T1000 (cell line): ENCODE data around the gene RNF220.
"Not testable (repeated sequence)": the region's sequence is repeated elsewhere in the genome, so short reads cannot be mapped to it uniquely, and the experiment has no call there.

ENCODE experiments used
- DNase-seq: peaks from one replicate; lab custom pipeline; 2025; ENCODE audit warnings: mixed read lengths; lab: John Stamatoyannopoulos, UW

Gene RNF220

GRCh38 chr1:44678626-44679025, 273.6 kb downstream of the RNF220 start:
- no peak for DNase-seq

- no peak for DNase-seq
These were observed 274.4 kb downstream of the RNF220 start for GRCh38 chr1:44679468-44679867.

- no peak for DNase-seq
These were observed 277.1 kb downstream of the RNF220 start for GRCh38 chr1:44681905-44682882.

GRCh38 chr1:44682883-44683265, 277.8 kb downstream of the RNF220 start:
- no peak for DNase-seq

GRCh38 chr1:44684525-44684924, 279.5 kb downstream of the RNF220 start:
- DNase-seq: no peak

GRCh38 chr1:44685218-44685617, 280.2 kb downstream of the RNF220 start:
- no peak for DNase-seq

GRCh38 chr1:44685881-44686280, 280.8 kb downstream of the RNF220 start:
- DNase-seq: no peak

GRCh38 chr1:44688760-44689446, 283.8 kb downstream of the RNF220 start:
- no peak for DNase-seq

GRCh38 chr1:44689447-44689765, 284.4 kb downstream of the RNF220 start:
- DNase-seq: no peak

GRCh38 chr1:44693159-44693558, 288.1 kb downstream of the RNF220 start:
- no peak for DNase-seq

GRCh38 chr1:44693900-44694299, 288.8 kb downstream of the RNF220 start:
- DNase-seq: no peak

- DNase-seq: no peak
These were observed 289.9 kb downstream of the RNF220 start for GRCh38 chr1:44694863-44695478.

- no peak for DNase-seq
These were observed 290.6 kb downstream of the RNF220 start for GRCh38 chr1:44695671-44696070.

- no peak for DNase-seq
These were observed 291.0 kb downstream of the RNF220 start for GRCh38 chr1:44696101-44696500.

GRCh38 chr1:44696789-44697345, 291.8 kb downstream of the RNF220 start:
- DNase-seq: no peak

- no peak for DNase-seq
These were observed 293.1 kb downstream of the RNF220 start for GRCh38 chr1:44698138-44698537.

- not testable (repeated sequence) for DNase-seq
These were observed 294.3 kb downstream of the RNF220 start for GRCh38 chr1:44699375-44699774.

GRCh38 chr1:44700573-44700972, 295.5 kb downstream of the RNF220 start:
- DNase-seq: no peak

- no peak for DNase-seq
These were observed 296.1 kb downstream of the RNF220 start for GRCh38 chr1:44701141-44701573.
